Endothelial cell of umbilical vein (primary cell): Measurements from ENCODE around the gene SERINC2.

Experiments used
- EZH2 ChIP-seq: IDR thresholded peaks from 2 replicates; pipeline ENCODE4 v1.6.1; 2012; ENCODE audit warnings: borderline replicate concordance, low read depth, mild to moderate bottlenecking, moderate library complexity, low read length, inconsistent platforms; ENCODE audit not compliant: severe bottlenecking
- FOS ChIP-seq: IDR thresholded peaks from 2 replicates; pipeline ENCODE4 v1.6.1; 2011; ENCODE audit warnings: mild to moderate bottlenecking, low read length, moderate library complexity, borderline replicate concordance; ENCODE audit not compliant: insufficient read depth
- JUN ChIP-seq: IDR thresholded peaks from 2 replicates; pipeline ENCODE4 v1.6.1; 2011; ENCODE audit warnings: borderline replicate concordance, low read depth; ENCODE audit not compliant: insufficient read length, insufficient read depth
- MYC ChIP-seq: IDR thresholded peaks from one replicate; pipeline ENCODE4 v1.6.1; 2011; ENCODE audit warnings: mild to moderate bottlenecking, low read depth, low read length
- POLR2A ChIP-seq: IDR thresholded peaks from 2 replicates; pipeline ENCODE4 v1.6.1; 2012; ENCODE audit warnings: low read depth, mild to moderate bottlenecking, control low read depth, low read length
- POLR2AphosphoS5 ChIP-seq: IDR thresholded peaks from 2 replicates; pipeline ENCODE4 v1.6.1; 2012; ENCODE audit warnings: low read depth, mild to moderate bottlenecking, control low read depth, low read length, moderate library complexity; ENCODE audit not compliant: insufficient read depth
- TF ChIP-seq, protein P1 (sequence below), 2 donors: IDR thresholded peaks; 1 replicate in 1 of 2; 2 replicates in 1 of 2; pipeline ENCODE4 v1.5.1; 2011; ENCODE audit warnings: low read length in 2 of 2, mild to moderate bottlenecking in 2 of 2, moderate library complexity in 2 of 2, control low read depth in 1 of 2, inconsistent platforms in 1 of 2, low read depth in 1 of 2; ENCODE audit not compliant: insufficient read depth in 1 of 2; ENCODE audit errors: extremely low read depth in 1 of 2

GRCh38 chr1:31482482-31483011 lies 69.5 kb downstream of the SERINC2 start:
- no peak for TF ChIP-seq JUN
- no peak for TF ChIP-seq POLR2A
- no peak for TF ChIP-seq EZH2
- TF ChIP-seq, protein P1, sequence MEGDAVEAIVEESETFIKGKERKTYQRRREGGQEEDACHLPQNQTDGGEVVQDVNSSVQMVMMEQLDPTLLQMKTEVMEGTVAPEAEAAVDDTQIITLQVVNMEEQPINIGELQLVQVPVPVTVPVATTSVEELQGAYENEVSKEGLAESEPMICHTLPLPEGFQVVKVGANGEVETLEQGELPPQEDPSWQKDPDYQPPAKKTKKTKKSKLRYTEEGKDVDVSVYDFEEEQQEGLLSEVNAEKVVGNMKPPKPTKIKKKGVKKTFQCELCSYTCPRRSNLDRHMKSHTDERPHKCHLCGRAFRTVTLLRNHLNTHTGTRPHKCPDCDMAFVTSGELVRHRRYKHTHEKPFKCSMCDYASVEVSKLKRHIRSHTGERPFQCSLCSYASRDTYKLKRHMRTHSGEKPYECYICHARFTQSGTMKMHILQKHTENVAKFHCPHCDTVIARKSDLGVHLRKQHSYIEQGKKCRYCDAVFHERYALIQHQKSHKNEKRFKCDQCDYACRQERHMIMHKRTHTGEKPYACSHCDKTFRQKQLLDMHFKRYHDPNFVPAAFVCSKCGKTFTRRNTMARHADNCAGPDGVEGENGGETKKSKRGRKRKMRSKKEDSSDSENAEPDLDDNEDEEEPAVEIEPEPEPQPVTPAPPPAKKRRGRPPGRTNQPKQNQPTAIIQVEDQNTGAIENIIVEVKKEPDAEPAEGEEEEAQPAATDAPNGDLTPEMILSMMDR (IDR thresholded peaks at IDR 0.05; ENCODE audit: extremely low read depth in 1 of 2, insufficient read depth in 1 of 2, low read depth in 1 of 2, low read length in 2 of 2), result no peak
- no peak for TF ChIP-seq POLR2AphosphoS5
- TF ChIP-seq FOS, result no peak
- no peak for TF ChIP-seq MYC
